Inflammatory macrophage treated with lipopolysaccharide for 4 hours (primary cell): ENCODE data around the gene EVI2B.
A peak's percentile ranks its signal among the peaks of the same experiment; 100 is the strongest.
"Not testable (repeated sequence)": the region's sequence is repeated elsewhere in the genome, so short reads cannot be mapped to it uniquely, and the experiment has no call there.

ENCODE experiments used
- DNase-seq: peaks from one replicate; pipeline ENCODE4 v3.0.0-alpha.2; 2020

The EVI2B gene

DNA sequence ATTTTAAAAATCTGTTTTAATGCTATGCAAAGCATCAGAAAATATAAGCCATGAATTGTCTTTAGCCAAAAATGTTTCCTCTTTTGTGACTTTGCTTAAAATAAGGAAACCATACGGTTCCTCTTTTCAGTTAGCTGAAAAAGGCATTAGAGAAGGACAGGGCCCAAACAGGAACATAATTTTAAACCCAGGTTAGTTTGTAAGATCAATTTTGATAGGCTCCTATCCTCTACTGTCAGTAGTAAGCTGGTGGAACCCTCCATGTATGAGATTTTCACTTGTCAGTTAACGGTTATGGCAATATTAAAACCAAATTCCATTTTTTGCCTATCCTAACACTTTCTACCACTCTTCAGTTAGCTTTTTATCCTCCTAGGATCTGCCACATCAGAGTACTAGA is 4.3 kb downstream of the EVI2B start:
- DNase-seq = peak; percentile 83

DNA sequence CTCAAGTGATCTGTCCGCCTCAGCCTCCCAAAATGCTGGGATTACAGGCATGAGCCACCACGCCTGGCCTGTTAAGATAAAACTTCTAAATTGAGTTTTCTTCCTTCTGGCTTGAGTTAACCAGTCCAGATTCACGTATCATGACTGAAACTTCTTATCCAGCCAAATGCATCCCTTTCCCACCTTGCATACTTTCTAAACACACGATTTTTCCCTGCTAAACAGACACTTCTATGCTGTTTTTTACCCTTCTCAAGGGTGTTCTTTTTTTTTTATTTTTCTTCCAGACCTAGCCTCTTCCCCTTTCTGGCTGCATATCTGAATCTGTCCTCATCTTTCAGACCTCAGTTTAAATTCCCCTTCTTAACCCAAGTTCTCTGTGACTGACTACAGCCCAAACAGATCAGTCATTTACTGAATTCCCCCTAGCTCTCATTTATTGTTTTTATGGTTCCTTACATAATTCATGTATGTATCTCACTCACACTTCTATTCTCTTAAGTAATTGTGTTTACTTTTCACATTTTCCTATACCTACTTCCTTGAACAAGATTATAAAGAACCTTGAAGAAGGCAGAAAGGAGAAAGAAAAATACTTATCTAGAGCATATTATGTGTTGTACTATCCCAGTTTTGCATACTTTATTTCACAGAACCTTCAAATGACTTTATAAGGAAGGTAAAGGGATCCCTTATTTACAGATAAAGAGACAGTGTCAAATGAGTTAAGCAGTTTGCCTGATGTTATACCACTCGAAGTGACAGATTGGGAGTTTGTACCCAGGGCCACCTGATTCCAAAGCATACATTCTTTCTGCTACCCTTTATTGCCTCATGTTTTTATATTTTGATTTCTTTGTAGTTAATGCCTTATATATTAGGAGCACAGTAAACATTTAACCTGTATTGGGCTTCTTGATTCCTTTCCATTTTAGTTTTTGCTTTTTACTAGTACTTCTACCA is 5.2 kb downstream of the EVI2B start:
- peak; percentile 77 for DNase-seq

DNA sequence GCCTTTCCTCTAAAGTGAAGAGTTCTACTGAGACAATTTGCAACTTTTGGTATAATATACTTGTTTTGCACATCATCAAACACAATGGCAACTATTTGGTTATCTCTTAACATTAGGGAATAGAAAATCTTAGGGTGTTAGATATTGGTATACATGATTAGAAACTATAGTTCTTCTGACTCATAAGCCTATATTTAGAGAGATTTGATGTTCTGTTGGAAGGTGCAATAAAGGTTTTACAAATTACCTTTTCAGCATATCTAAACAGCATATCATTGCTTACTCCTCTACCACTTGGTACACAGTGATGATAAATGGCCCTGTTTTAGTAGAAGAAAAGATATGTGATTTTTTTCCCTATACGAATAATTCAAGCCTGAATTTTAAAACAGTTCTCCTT is 6.2 kb downstream of the EVI2B start:
- DNase-seq = no peak

DNA sequence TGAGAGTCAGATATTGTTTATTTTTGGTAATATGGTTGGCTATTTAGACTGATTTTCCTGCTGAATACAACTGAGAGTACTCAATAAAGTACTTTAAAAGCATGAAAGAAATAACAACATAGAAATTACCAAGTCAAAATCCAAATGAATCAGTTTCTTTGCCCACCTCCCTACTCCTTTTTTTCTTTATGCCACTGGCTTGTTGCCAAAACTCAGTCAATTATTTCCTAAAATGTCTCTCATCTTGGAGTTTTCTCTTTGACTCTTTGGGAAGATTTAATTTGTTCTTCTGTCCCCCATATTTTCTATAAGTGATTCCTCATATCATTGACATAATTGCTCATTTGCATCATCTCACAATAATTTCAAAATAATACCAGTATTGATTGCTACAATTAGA is 14.2 kb downstream of the EVI2B start:
- no peak for DNase-seq

DNA sequence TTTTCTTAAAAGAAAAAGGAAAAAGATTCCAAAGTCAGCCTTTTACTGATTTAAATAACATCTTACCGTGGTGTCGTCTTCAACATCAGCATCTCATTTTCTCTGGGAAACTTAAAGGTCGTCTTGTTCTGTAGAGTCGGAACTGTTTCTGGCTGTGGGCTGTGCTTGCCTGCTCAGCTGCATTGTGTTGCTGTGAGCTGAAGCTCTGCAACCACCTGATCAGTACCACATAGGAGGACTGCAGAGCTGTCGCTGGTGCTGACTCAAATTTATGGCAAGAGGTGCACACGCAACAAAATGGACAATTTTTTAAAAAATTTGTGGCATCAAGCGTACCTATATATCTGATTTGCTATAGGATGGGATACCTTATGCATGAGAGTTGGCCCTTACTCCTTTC is 16.8 kb downstream of the EVI2B start, which contains the start of gene OMG:
Gene OMG, minus strand, starts transcription at position 150 of the 400 bp plus-strand sequence. CDS start 908 bp downstream, outside the sequence.
- DNase-seq = no peak

DNA sequence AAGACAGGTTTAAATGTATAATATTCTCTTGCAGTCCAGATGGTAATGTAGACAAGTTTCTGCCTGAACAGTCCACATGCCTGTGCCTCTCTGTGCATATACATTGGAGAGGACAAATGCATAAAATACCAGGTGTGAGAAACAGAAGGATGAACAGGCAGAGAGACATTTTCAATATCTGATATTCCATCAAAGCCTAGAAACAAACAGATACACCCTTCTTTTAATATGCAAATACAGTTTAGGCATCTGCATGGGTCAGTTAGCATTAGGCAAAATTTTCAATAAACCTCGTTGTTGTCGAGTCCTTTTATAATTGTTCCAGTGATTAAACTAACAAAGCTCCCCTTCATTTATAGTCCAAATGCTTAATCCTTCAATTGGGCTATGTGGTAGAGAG is 17.7 kb downstream of the EVI2B start:
- DNase-seq = no peak

DNA sequence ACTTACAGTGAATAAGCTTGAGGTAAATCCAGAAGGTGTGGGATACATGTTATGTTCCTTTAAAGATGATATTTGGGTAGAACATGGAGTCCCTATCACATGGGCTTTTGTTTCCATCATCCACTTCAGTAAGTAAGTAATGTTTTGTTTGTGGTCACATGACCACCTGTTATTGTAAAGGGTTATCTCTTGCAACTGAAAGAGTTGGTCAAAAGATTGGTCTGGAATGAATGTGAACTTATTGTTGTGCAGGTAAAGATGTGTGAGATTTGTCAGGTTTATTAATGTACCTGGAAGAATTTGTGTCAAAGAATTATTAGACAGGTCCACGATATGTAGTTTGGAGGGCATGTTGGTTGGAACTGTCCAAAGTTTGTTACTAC is 18.4 kb downstream of the EVI2B start:
- DNase-seq = no peak

DNA sequence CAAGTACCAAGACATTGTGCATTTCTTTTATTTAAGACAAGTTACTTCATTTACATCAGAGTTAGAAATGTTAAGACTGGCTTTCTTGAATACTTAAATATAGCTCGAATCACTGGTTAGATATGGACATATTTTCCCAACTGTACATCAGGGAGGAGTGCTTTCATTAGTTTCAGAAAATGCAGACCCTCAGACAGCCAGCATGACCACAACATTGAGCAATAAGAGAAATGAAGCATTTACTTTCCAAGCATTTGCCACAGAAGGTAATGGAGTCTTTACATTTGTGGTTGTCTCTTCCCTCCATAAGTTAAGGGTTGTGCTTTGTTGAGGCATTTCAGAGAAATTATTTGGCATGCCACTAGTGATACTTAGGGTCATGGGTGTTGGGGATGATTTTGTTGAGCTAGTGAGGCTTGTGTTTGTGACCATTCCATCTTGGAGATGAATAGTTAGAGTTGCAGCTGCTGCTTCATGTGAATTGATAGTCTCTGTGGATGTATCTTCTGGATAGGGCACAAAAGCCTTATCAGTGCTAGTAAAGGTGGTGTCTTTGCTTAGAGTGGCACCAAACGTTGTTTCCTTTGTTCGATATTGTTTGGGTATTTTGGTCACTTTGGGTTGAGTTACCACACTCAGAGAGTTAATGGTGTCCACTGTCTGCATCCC is 18.9 kb downstream of the EVI2B start:
- DNase-seq = no peak

DNA sequence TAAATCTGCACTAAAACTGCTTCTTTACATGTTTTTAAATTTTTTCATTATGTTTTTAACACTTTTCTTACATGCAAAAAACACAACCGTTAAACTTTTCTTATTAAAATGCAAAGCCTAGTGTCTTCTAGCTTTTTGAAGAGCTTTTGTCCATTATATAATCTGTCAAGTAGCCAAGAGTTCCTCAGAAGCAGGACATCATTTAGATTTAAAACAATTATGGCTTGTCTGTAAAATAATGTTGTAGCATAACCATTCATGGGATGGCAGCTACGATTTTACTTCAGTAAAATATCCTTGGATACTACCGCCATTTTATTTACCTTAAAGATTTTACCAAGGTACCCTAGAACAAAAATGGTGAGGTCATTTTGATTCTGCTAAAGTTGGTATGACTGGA is 19.6 kb downstream of the EVI2B start:
- DNase-seq = no peak

DNA sequence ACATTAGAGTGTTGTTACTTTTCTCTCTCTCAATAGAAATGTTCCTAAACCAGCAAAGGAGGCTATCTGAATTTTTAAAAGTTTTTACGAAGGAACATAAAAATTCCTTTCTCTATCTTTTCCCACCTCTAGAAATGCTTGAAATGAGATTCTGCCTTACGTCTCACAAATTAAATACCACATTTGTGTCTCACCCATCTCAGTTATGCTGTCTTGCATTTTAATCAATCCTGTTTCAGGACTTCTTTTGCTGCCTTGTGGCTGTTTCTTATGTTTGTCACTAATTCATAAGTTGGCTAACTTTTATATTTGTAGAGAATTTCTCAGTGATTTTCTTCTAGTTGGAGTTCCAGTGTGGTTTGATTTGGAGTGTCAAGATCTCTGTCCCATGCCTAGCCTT is 20.3 kb downstream of the EVI2B start:
- no peak for DNase-seq

DNA sequence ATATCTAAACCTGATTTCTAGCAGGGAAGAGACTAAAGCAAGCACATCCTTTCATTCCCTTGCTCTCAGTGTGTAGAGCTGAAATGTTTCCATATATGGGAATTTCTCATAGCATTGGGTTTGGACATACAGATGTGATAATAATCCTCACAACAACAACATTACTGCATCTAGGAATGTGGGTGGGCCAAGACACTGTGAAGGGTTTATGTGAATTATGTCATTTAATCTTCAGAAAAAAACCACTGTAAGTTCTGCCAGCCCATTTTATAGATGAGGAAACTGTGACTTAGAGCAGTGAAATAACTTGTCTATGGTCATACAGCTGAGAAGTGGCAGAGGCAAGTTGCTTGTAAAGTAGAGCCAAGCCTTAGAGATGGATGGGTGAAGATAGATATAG is 22.0 kb downstream of the EVI2B start:
- no peak for DNase-seq

DNA sequence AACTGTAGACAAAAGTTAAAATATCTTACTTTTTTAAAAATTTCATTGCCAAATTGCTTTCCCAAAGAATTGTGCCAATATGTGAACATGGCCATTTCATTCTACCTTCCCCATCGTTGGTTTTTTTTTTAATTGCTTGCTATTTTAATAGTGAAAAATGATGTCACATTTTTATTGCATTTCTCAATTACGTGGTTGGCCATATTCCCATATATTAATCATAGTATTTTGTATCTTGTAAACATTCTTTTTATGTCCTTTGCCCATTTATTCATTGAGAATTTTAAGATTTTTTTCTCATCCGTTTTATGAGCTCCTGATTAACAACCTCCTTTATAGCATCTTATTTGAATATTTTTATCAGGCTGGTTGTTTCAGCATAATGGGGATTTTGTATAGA is 24.1 kb downstream of the EVI2B start:
- DNase-seq = no peak

DNA sequence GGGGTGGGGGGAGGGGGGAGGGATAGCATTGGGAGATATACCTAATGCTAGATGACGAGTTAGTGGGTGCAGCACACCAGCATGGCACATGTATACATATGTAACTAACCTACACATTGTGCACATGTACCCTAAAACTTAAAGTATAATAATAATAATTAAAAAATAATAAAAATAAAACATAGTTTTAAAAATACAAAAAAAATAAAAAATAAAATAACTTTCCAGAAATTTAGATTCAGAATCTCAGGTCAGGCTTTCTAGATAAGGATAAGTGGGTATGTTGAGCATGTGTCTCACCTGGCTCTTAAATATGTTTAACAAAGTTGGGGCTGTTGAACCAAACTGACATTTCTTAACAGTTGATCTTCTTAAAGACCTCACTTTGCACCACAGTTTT is 25.9 kb downstream of the EVI2B start:
- not testable (repeated sequence) for DNase-seq

DNA sequence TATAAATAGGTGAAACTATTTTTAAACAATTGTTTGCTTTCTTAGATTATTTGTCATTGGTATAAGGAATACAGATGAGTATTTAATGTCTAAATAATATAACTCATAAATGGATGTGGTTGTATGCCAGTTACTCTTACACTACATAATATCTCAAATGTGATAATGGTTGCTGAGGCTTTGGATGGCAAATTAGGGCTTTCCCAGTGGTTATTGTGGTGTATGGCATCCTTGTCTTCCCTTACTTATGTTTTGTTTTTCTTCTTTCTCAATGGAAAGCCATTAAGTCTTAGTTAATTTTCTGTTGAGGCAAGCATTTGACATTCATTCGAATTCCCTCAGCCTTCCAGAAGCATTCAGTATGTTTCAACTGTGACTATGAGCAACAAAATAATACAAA is 27.3 kb downstream of the EVI2B start:
- DNase-seq = no peak

DNA sequence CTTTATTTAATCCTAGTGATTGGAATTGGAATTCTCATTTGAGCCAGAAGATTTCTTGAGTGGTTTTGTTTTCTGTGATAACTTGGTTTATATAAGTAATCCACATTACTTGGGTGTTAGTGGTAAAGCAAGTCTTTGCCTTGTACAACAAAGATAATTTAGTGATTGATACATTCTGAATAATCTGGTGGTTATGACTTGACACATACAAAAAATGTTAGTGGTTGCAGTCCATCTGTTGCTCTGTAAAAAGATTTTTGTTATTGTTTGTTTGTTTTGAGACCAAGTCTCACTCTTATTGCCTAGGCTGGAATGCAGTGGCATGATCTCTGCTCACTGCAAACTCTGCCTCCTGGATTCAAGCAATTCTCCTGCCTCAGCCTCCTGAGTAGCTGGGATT is 30.0 kb downstream of the EVI2B start:
- DNase-seq = no peak

DNA sequence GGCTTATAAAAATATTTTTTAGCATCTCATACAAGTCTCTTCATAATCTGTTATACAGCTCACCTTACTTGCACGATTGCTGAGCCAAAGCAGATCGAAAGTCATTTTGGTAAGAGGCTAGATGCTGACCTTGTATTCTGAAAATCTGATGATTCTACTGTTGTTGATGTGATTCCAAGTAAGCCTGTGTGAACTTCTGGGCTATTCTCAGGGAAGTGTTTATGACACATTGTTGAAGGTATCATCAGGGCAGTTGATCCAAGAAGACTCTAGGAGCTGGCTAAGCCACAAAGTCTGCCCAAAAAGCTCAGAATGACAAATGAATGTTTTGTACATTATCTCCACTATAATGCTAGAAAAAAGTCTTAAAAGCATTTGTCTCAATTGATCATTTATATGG is 32.8 kb downstream of the EVI2B start:
- DNase-seq = no peak

DNA sequence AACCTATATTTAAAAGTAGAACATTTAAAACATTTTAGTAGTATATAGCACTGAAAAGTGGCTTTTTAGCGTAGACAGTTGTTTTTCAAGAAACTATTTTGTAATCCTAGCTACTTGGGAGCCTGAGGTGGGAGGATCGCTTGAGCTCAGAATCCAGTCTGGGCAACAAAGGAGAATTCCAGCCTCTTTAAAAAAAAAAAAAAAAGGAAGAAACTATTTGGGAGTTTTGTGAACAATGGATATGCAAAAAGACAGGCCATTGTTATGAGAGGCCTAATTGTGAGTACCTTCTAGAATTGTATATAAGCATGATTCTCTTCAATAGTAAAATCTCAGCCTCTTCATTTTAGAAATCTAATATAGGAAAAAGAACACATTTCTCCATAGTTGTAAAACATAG is 34.5 kb downstream of the EVI2B start:
- no peak for DNase-seq

DNA sequence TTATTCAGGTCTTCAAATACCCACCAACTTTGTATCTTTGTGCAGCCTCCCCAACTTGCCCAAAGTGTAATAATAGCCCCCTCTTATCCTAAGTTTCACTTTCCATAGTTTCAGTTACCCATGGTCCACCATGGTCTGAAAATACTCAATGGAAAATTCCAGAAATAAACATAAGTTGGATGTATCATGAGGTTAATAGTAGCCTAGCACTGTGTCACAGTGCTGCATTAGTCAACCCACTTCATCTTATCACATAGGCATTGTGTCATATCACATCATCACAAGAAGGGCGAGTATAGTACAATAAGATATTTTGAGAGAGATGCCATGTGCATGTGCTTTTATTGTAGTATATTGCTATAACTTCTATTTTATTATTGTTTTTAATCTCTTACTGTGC is 38.7 kb downstream of the EVI2B start:
- DNase-seq = peak; percentile 72

DNA sequence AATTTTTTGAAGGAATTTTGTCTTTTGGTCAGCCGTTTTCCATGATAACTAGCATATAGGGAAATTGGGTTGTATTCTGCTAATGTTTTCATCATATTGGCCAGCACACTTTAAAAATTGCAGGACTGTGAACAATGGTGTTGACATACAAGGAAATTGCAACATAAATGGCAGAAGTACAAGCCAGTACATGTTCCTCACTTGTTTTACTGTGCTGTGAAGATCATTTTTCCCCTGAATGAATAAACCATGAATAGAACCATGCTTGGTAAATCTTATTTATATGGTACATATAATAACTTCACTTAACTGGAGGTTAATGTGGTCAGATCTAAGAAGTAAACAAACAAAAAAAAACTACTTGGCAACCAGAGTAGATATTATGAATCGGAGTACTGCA is 39.6 kb downstream of the EVI2B start:
- peak; percentile 84 for DNase-seq

DNA sequence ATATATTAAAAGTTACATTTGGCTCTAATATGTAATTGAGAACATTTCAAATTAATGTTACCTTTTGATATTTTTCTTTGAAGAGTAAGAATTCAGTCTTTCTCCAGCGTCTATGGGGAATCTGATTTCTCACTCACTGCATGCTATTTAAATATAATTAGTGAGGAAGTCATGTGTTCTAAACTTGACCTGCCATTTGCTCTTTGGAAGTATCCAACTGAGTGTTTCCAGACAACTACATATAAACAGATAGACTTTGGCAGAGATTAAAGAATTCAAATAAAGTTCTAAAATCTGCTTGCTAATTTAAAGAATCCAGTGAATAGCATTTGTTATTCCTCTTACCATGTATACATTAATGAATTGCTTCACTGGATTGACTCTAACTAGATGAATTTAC is 40.3 kb downstream of the EVI2B start:
- DNase-seq = no peak

DNA sequence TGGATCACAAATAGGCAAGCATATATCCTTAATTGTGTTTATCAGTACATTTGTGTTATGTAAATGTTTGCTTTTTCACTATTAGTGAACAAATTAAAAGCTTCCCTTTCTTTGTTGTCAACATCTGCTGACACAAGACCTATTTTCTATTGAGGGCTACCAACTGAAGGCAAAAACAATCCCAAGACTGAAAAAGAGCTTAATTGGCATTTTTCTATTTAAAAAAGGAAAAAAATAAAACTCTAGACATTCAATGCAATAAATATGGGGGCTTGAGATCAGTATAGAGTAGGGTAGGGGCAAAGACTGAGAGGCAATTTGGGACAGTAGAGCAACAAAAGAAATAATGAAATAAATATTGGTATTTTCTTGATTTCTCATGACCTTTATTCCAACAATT is 41.1 kb downstream of the EVI2B start:
- no peak for DNase-seq

DNA sequence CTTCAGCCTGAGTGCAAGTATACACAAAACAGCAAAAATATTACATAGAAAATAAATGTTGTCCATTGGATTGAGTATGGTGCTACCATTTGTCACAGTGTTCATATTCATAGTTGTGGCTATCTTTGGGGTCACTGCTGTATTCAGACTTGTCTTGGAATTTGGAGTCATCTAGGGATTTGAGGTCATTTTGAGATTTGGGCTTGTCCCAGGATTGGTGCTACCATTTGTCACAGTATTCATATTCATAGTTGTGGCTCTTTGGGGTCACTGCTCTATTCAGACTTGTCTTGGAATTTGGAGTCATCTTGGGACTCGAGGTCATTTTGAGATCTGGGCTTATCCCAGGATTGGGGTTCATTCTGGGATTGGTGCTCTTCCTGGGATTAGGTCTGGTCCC is 41.6 kb downstream of the EVI2B start:
- DNase-seq = no peak

DNA sequence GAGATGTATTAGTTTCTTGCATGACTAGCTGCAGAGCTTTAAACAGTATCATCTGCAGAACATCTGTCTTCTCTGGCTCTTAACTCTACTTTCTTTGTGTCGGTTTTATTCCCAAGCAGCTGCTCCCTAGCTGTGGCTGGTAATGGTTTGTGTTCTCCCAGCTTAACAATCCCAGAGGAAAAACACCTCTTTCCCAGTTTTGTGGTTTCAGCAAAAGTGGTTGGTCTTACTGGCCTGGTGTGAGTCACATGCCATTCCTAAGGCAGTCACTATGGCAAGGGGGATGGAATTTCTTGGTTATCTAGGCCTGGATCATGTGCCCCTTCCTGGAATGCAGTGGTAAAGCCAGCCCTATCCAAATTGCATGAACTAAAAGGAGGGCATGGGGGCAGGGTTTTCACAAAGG is 44.3 kb downstream of the EVI2B start:
- no peak for DNase-seq

DNA sequence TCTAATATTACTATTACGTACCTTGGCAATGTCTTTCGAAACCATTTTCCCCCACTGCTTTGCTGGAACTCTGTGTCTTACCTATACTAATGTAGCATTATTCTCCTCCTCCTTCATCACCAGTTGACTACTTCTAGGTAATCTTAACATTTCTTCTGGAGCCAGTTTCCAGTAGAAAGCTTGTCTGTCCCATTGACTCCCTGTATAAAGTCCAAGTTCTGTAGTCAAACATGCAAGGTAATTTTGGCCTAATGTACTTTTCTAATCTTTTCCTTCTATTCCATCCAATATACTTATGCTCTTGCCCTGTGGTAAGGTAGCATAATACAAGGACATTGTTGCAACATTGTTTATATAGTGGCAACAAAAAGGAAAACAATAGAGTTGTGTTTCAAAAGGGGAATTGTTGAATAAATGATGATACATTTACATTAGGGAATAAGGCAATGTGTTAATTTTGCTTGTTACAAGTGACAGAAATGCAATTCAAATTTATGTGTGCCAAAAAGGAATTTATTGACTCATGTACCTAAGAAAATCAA is 44.7 kb downstream of the EVI2B start:
- no peak for DNase-seq
